NB4 (cell line): ENCODE data around the gene TUBGCP2.

Source experiments
- CTCF ChIP-seq: IDR thresholded peaks from one replicate; pipeline ENCODE4 v1.5.1; 2012; ENCODE audit warnings: low read depth, low read length
- MYC ChIP-seq: IDR thresholded peaks from 2 replicates; pipeline ENCODE4 v1.6.1; 2011; ENCODE audit warnings: low read depth, low read length

GRCh38 chr10:133324857-133325260 lies 16.2 kb upstream of the TUBGCP2 start:
- TF ChIP-seq CTCF (no peak), MYC (no peak)
